AML-193 (cell line): ENCODE data around the gene SUGCT.

Experiments used
- DNase-seq, 2 experiments: peaks; one replicate each; lab custom pipeline; 2025; lab: John Stamatoyannopoulos, UW

SUGCT gene

DNA sequence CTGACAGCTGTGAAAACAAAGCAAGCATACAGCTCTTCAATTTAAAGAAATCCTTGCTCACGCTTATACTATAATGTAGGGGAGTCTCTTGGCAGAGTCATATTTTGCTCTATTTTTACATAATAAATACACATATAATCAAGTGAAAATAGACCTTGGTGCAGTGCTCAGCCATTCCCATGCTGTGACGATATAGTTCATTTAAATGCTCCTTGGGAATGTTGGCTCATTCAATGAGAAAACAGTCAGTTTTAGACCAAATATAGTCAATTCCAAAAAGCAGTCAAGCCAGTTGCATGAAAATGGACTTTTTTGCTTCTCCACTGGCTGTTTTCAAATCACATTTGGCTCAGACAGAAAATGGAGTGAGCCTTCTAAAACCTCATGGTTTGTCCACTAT, 587.4 kb downstream of the SUGCT start:
- no peak for DNase-seq

DNA sequence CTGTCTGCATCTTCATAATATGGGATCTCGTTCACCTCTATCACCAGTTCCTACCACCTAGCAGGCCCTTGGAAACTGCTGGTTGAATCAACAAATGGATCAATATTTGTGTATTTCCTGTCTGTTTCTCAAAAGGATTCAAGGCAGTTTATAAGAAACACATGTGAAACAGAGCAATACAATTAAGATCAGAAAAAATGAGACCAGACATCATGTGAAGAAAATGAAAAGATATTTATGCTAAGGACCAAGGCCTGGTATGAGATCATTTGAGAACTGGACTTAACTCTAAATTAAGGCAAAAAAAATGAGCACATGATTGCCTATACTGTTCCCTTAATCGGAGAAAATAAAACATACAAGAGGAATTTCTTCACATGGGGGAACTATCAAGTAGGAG, 589.0 kb downstream of the SUGCT start:
- no peak for DNase-seq

DNA sequence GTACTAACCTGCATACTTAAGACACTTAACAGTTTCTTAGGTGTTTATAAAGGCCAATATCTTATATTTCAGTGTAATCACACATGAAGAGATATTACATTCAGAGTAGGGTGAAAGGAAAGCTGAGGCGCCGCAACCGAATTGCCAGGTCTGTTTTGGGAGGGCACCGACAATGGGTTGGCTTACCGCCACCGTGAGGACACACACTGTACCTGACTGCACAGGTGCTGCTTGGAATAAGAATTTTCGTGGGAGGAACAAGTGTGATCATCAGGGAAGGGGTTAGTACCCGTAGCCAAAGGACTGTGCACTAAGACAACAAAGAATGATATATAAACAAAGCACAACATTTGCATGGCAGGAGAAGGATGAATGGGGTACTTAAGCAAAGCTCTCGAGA, 591.8 kb downstream of the SUGCT start:
- DNase-seq = no peak

DNA sequence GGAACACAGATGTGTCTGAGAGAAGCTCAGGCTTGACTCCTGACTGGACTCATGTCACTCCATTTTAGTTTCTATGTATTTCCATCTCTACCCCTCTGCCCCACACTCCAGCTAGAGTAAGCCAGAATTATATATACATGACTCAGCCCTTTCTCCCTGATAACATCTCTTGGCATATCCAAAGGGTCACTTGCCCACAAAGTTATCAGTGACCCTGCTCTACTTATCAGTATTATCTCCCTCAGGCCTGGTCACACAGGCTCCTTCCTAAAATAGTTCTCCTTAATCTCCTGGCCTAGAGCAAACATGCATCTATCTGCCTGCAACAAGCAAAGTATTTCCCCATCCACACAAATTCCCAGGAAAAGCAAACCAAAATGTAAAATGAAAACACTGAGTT, 598.3 kb downstream of the SUGCT start:
- DNase-seq = no peak

DNA sequence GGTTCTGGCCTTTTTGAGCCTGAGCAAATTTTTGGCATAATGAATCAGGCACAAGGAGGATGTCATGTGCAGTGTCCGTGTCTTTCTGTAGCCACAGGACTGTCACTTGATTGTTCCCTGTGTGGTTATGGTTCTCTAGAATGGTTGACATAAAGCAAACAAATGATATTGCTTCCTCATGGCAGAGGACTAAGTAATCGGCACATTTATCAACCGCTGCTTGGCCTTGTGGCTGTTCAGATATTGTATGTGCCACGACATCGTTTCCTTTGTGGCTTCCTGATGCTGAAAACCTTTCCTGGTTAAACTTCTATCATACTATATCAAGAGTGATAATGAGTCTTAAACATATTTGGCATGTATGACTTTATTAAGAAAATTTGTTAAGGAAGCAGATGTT, 598.8 kb downstream of the SUGCT start:
- no peak for DNase-seq

DNA sequence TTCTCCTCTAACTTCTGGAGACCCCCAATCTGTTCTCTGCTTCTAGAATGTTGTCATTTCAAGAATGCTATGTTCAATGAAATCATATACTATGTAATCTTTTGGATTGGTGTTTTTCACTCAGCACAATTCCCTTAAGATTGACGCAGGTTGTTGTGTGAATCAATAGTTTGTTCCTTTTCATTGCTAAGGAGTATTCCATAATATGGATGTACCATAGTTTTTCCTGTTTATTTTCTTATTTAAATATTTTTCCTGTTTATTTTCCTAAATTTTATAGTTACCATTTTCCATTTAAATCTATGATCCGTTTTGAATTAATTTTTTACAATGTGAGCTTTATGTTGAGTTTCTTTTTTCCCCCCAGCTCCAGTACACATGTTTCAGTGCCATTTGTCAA, 604.5 kb downstream of the SUGCT start:
- DNase-seq = no peak

DNA sequence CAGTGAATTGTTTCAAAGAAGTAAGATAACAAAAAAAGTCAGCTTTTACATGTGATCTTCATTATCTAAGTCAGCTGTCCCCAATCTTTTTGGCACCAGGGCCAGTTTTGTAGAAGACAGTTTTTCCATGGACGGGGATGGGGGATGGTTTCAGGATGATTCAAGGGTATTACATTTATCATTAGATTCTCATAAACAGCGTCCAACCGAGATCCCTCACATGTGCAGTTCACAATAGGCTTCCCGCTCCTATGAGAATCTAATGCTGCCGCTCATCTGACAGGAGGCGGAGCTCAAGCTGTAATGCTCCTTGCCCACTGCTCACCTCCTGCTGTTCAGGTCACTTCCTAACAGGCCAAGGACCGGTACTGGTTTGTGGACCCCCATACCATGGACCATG, 607.5 kb downstream of the SUGCT start:
- DNase-seq = no peak

DNA sequence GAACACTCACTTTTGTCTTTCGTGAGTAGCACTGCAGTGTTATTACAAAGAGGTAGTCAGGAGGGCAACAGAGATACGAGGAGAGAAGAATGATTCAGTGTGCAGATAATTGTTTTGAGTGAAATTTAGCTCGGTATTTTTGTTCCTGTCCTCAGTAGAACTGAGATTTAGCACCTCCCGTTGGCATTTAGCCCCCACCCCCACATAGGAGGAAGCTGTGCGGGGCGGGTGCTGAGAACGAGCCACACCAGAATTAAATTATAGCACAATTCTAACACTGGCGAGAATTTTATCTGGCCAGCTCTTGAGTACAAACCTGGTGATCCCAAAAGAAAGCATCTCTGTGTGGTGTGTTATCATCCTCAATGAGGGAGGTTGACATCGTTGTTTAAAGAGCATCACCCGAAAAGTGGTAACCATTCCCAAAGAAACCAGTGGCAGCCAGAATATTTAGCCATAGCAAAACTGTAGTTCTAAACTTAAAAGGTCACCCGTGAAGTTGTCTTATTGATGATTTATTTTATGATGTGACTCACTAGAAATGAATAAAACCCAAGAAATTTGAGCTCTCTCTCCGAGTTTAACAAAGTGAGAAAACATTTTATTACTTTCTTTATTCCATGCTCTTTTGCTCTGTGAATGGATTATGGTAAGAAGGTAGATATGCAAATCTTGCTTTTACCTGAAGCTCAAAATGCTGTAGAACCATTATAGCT, 612.2 kb downstream of the SUGCT start:
- DNase-seq = no peak

DNA sequence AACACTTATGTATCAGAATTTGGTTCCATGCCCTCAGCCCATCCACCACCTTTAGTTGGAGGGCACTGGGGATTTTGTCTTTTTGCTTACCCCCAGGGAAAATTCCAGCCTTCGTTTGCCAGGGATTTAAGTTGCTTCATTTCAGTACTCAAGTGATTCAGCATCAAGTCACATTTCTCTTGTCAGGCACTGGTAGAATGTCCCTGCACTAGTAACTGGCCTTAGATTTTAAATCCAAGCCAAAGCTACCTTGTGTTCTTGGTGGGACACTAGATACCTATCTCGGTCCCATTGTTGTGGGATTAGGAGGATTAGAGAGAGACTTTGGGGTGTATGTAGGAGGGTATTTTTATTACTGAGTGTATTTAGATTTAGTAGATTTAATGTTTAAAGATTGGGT, 613.1 kb downstream of the SUGCT start:
- no peak for DNase-seq

DNA sequence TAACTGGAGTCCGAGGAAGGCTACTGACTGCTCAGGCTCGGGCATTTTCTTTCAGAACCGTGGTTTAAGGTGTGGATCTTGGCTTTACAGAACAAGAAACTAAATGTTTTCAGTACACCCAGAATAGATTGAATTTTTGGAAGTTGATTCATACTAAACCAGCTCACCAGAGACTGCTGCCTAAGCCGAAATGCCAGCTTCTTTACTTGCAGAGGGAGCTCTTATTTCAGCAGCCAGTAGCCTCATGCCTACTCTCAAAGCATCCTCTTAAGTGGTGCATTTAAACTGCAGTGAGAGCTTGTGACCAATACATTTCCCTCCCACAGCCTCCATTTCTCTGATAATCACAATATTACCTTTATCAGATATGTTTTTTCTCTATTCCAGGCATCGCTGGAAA, 615.1 kb downstream of the SUGCT start:
- DNase-seq = no peak

DNA sequence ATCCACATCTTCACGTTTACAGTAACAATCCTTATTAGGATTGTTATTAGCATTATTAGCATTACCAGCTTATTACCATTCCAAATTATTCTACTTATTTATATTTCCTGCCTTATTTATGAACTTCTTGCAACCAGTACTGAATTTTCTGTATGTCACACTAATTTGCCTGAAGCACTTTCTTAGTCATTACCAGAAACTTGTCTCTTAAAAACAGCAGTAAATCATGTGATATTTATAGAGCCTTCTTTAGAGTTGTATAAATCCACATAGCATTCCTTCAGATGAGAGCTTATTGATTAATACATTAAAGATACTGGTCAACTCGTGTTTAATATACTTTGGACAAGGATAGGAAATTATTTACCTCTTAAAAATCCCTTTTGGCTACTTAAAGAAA, 618.6 kb downstream of the SUGCT start:
- DNase-seq = no peak

DNA sequence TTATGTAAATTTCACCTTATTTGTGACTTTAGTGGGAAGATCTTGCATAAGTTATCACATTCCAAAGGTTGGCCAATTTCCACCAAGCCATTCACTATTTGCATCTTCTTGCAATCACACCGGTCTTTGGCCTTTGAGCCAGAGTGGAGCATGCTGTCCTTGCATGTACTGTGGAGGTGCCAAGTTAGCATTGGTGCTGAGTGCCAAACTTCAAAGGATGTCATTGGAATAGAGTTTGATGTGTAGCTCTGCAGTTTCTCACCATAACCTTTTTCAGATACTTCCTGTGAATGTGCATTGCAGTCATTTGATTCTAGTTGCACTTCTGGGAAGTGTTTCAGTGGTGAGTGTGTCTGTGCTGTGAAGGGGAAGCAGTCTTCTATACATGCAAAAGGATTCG, 620.6 kb downstream of the SUGCT start:
- no peak for DNase-seq

DNA sequence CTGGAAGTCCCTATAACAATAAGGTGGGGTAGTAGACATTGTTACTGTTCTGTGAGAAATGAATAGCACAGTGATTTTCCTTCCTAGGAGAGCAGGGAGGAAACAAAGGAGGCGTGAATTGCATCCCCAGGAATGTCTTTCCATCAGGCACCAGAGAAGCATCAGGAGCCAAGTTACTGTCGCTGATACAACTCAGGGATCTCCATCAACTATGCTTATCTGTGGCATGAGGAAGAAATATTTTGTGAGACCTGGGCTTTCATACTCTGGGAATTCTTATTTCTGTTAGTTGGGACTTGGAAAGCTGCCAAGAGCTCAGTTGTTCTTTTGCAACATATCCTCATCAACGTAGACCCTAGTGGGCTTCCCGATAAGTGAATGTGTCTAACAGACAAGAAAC, 622.3 kb downstream of the SUGCT start:
- DNase-seq = no peak

DNA sequence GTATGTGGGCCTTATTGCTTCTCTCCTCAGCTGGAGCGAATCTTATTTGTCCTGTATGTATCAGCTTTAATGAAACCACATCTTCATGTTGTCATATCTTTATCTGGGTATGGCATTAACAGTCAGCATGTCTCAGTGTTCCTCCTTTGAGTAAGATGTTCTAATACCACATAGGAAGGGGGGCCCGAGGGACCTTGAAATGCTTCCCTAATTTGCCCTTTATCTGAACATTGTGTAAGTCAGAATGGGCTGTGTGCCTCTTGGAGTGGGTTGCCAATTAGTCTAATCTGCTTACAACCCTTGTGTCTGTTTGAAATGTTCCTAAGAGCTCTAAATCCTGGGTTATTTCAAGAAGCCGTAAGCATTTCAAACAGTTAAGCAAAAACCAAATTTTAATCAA, 623.8 kb downstream of the SUGCT start:
- DNase-seq = no peak

DNA sequence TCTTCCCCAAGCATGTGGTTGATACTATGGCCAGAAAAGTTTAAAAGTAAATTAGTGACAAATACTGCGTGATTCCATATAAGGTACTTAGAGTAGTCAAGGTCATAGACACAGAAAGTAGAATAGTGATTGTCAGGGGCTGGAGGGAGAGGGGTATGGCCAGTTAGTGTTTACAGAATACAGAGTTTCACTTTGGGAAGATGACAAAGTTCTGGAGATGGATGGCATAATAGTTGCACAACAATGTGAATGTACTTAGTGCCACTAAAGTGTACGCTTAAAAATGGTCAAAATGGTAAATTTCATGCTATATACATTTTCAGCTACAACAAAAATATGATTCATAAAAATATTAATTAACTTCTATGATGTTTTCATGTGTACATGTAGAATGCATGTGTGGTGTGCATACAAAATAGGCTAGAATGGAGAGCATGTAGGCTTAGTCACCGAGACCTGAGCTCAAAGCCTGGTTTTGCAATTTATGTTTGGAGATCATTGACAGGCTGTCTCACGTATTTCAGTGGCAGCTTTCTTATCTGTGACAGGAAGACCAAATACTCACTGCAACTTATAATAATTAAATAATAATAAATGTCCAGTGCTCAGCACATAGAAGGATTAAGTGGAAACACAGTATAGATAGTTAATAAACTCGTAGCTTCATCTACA, 625.6 kb downstream of the SUGCT start:
- no peak for DNase-seq

DNA sequence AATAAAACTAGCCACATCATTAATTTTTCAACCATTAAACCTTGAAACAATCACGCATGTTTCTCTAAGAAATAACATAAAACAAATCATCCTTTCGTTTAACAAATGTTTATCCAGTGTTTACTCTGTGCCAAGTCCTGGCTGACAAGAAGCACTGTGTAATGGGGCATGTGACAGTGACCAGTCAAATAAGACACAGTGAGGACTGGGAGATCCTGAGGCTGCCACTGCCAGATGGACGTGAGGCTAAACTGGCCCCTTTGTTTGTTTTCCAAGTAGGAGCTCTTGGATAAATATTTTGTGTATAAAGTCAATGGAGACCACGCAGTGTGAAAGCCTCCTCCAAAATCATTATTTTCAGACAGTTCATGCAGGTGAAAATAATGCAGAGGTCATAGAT, 626.2 kb downstream of the SUGCT start:
- no peak for DNase-seq

DNA sequence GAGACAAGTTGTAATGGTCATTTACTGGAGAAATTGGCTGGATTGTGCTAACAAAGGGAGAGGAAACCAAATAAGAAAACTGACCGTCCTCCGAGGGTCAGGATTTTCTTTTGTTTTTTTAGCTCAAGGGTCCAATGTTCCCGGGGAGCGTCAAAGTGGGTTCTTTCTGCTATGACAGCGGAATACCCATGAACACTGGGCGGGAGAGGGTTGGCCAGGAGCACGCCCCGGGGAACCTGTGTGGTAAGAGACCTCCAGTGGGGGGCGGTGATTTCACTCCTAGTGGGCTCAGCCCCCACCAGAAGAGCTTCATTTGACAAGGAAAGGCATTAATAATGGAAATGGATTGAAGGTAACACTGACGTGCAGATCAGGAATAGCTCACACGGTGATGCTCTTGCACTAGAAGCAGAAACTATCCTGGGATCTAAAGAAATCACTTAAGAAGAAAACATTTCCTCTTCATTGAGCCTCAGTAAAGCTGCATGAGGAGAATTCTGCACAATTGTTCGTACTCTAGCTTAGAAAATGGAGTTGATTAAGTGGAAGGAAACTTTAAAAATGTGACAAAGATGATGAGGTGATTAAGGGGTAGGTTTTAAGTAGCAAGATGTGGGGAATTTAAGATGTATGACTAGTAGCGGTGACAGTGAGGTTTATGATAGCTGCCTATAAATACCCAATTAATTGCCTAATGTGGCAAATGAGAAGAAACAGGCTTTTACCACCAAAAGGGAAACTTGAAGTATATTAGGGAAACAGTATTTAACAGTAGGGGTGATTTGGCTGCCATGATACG, 627.2 kb downstream of the SUGCT start:
- DNase-seq = no peak

DNA sequence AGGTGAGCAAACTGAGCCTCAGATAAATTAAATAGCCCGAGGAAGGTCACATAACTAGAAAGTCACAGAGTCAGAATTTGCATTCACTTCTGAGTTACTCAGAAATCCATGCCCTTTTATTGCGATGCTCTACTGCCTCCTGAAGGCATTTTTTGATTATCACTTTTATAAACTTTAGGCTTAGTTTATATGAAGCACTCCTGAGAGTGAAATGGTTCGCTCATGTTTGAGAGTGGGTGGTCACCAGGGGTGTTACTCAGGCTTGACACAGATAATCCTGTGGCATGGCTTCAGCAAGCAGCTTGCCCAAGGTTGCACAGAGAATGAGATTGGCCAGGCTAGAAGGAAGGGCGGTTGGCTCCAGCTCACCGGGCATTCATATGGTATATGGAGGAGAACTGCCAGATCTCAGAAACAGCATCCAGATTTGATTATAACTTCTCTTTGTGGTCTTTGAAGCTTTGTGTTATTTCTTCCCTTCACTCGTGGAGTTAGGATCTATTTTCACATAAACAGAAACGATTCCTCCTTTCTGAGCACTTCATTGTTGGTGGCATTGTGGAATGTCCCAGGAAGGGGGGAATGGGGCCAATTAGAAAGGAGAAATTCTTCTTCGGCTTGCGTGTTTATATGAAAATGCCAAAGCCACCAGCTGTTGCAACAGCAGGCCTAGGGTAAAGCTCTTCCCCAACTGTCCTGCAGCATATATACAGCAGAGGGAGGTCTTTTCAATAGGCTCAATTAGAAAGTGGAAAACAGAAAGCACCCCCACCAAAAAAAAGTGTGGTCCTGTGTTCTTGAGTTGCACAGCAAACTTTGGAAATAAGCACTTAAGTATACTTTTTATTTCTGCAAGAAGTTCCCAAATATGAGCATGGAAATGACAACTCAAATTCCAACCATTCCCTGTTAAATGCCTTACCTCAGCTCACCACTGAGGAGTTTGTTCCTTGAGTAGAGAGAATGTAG, 628.8 kb downstream of the SUGCT start:
- no peak for DNase-seq

DNA sequence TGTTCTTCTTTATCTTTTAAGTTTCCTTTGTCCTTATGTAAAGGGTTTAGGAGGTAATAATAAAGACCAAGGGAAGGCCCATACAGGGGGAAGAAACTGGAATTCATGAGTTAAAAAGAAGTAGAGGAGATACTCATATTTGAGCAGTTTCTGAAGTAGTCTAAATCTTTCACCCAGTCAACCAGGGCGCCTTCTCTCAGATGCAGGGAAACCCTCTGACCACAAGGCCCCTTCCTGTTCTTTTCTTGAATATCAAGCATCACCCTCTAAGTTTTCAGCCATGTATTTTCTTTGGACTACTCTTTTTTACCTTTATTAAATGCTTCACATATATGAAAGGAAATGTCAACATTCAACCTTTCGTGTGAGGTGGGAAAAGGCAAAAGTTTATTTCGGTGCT, 630.8 kb downstream of the SUGCT start:
- DNase-seq = no peak

DNA sequence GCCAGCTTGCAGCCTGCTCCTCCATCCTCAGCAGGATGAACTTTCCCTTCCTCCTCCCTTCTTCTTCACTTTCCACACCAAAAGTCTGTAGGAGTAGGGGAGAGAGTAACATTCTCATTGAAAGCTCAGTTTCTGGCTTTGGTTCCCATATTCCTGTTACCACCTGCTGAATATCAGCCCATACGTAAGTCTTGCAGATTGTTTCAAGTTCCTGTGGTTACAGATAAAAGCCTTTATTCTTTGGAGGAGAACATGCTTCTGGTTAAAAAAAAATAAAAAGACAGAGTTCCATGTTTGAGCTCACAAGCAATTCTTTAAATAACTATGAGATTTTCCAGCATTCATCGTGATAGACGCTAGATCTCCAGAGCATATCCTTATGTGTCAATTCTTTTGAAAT, 637.3 kb downstream of the SUGCT start:
- no peak for DNase-seq

DNA sequence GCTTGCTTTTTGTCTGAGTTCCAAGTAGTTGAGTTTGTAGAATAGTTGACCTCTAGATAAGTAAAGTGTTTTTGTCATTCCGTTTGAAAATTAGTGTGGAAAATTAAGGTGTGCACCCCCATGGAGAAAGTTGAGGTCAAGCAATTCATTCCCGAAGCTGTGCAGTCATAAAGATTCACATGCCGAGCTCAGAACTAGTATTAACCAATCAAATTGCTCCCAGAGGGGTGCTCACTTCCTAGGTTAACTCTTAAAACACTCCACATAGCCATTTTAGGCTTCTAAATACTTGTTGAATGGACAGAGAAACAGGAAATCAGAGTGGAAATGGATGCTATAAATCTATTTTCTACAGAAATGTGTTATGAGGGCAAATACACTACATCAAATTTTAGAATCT, 638.9 kb downstream of the SUGCT start:
- DNase-seq = no peak

DNA sequence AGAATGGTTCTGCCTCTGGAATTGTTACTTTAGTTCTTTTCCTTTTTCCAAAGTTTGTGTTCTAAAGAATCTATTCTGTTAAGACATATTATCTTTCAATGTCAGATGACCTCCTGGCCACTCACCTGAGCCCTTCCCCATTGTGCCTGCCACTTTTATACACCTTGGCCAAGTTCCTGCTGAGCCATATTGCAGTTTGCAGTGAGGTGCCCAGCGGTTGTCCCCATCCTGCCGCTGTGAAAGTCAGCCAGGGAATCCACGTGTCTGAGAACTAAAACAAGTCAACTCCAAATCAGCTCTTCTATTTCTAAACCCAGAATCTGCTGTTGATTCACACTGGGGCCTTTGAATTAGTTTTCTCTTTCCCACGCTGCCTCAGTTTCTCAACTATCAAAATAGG, 641.1 kb downstream of the SUGCT start:
- no peak for DNase-seq
